GM21515 (cell line): Measurements from ENCODE around the gene MYO1D.
A peak's percentile ranks its signal among the peaks of the same experiment; 100 is the strongest.
"Not testable (repeated sequence)": the region's sequence is repeated elsewhere in the genome, so short reads cannot be mapped to it uniquely, and the experiment has no call there.

Source experiments
- ATAC-seq: cut with Tn5 transposase; IDR thresholded peaks from one replicate; pipeline ENCODE4 v1.9.1; 2021; ENCODE audit not compliant: unreplicated experiment

The MYO1D gene

GRCh38 chr17:32551186-32551955 is 325.6 kb downstream of the MYO1D start:
- ATAC-seq, result no peak

- ATAC-seq, result no peak
Measured at GRCh38 chr17:32549559-32549958, 327.4 kb downstream of the MYO1D start.

- ATAC-seq, result no peak
Measured at GRCh38 chr17:32546031-32546444, 330.9 kb downstream of the MYO1D start.

GRCh38 chr17:32542186-32542585 is 334.7 kb downstream of the MYO1D start:
- ATAC-seq, result no peak

GRCh38 chr17:32541640-32542039 is 335.3 kb downstream of the MYO1D start:
- no peak for ATAC-seq

GRCh38 chr17:32536736-32537643 is 339.9 kb downstream of the MYO1D start:
- no peak for ATAC-seq

GRCh38 chr17:32533296-32533695 is 343.6 kb downstream of the MYO1D start:
- ATAC-seq, result no peak

GRCh38 chr17:32529604-32530003 is 347.3 kb downstream of the MYO1D start:
- ATAC-seq, result no peak

GRCh38 chr17:32528825-32529224 is 348.1 kb downstream of the MYO1D start:
- no peak for ATAC-seq

GRCh38 chr17:32527146-32527545 is 349.8 kb downstream of the MYO1D start:
- no peak for ATAC-seq

- no peak for ATAC-seq
Measured at GRCh38 chr17:32525122-32525521, 351.8 kb downstream of the MYO1D start.

- not testable (repeated sequence) for ATAC-seq
Measured at GRCh38 chr17:32524553-32524880, 352.4 kb downstream of the MYO1D start.

- no peak for ATAC-seq
Measured at GRCh38 chr17:32523827-32524552, 352.9 kb downstream of the MYO1D start.

- ATAC-seq, result peak; percentile 47
Measured at GRCh38 chr17:32523017-32523680, 353.8 kb downstream of the MYO1D start.

GRCh38 chr17:32520737-32521404 is 356.1 kb downstream of the MYO1D start:
- no peak for ATAC-seq

- ATAC-seq, result no peak
Measured at GRCh38 chr17:32520104-32520701, 356.7 kb downstream of the MYO1D start.

- ATAC-seq, result no peak
Measured at GRCh38 chr17:32519228-32520103, 357.5 kb downstream of the MYO1D start.

- no peak for ATAC-seq
Measured at GRCh38 chr17:32518646-32519227, 358.2 kb downstream of the MYO1D start.

- no peak for ATAC-seq
Measured at GRCh38 chr17:32517982-32518381, 358.9 kb downstream of the MYO1D start.
